KOPT-K1 (cell line): ENCODE measurements around the gene FAM163A.
"Not testable (repeated sequence)": the region's sequence is repeated elsewhere in the genome, so short reads cannot be mapped to it uniquely, and the experiment has no call there.

Experiments used
- H3K27ac ChIP-seq: fragments of 200-600 bp; sonication (generic); 2 replicates; pipeline ENCODE4 v1.5.1; 2016; ENCODE audit warnings: antibody characterized with exemption, mild to moderate bottlenecking, low read depth, low read length; ENCODE audit not compliant: poor library complexity, severe bottlenecking
- H3K36me3 ChIP-seq: fragments of 200-600 bp; sonication (generic); 2 replicates; pipeline ENCODE4 v1.5.1; 2017; ENCODE audit warnings: antibody characterized with exemption, mild to moderate bottlenecking, low read length, moderate library complexity; ENCODE audit not compliant: insufficient read depth
- H3K9me3 ChIP-seq: fragments of 200-600 bp; sonication (generic); 2 replicates; pipeline ENCODE4 v1.5.1; 2017; ENCODE audit warnings: antibody characterized with exemption, low read length, mild to moderate bottlenecking; ENCODE audit not compliant: insufficient read depth, poor library complexity, severe bottlenecking

FAM163A gene

DNA sequence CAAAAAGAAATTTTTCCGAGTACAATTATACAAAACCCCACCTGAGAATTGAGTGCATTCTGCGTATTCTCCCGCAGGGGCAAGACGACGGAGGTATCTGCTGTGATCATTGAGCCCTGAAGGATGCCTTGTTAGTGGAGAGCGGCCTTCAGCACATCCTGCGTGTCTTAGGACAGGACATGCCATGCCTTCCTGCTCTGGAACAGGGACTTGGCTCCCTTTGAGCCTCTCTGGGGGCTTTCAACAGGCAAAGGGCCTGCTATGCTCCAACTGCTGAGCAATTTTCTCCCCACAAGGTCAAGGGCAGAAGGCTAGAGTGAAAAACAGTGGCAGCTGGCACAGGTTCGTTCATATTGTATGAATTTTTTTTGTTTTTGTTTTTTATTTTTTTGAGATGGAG lies 82.1 kb downstream of the FAM163A start:
- Histone ChIP-seq H3K27ac (no peak overlapping the region), H3K9me3 (no peaks in the 10 kb centered on the region), H3K36me3 (no peaks in the 10 kb centered on the region)

GRCh38 chr1:179825798-179826460 lies 82.8 kb downstream of the FAM163A start:
- H3K36me3 ChIP-seq = no peaks in the 10 kb centered on the region
- no peak overlapping the region for H3K27ac ChIP-seq
- H3K9me3 ChIP-seq = no peaks in the 10 kb centered on the region

GRCh38 chr1:179826626-179827280 lies 83.7 kb downstream of the FAM163A start:
- Histone ChIP-seq H3K27ac (no peak overlapping the region), H3K36me3 (no peaks in the 10 kb centered on the region), H3K9me3 (no peaks in the 10 kb centered on the region)

DNA sequence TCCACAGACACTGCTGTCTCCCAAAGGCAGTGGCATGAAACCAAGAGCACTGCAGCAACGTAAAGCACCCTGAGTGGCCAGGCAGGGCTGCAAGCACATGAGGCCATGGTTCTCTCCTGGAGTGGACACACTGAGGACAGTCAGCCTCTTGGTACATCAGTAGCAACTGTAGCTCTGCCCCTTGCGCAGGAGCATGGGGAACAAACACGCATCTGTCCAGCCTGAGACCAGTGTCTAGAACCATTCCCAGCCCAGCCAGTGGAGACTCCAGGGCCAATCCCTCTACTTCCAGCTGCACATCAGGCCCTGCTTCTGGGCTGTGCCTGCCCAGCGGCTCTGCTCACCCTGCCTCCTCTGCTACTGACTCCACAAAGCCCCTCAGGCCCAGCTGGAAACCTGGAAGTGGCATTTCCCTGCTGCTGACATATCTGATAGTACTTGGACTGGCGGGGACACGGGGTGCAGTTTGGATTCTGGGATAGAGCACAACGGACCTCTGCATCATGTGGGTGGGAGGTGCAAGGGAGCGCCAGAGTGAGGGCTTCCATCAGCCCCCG lies 85.5 kb downstream of the FAM163A start:
- Histone ChIP-seq H3K9me3 (no peaks in the 10 kb centered on the region), H3K27ac (no peak overlapping the region), H3K36me3 (no peaks in the 10 kb centered on the region)

- H3K9me3 ChIP-seq = no peaks in the 10 kb centered on the region
- H3K27ac ChIP-seq = peak overlapping the region; percentile 57
- no peaks in the 10 kb centered on the region for H3K36me3 ChIP-seq
Observed at GRCh38 chr1:179831225-179831624, 88.1 kb downstream of the FAM163A start.

- Histone ChIP-seq H3K9me3 (no peaks in the 10 kb centered on the region), H3K27ac (peak overlapping the region; percentile 57), H3K36me3 (no peaks in the 10 kb centered on the region)
Observed at GRCh38 chr1:179831852-179832699, 89.0 kb downstream of the FAM163A start.

DNA sequence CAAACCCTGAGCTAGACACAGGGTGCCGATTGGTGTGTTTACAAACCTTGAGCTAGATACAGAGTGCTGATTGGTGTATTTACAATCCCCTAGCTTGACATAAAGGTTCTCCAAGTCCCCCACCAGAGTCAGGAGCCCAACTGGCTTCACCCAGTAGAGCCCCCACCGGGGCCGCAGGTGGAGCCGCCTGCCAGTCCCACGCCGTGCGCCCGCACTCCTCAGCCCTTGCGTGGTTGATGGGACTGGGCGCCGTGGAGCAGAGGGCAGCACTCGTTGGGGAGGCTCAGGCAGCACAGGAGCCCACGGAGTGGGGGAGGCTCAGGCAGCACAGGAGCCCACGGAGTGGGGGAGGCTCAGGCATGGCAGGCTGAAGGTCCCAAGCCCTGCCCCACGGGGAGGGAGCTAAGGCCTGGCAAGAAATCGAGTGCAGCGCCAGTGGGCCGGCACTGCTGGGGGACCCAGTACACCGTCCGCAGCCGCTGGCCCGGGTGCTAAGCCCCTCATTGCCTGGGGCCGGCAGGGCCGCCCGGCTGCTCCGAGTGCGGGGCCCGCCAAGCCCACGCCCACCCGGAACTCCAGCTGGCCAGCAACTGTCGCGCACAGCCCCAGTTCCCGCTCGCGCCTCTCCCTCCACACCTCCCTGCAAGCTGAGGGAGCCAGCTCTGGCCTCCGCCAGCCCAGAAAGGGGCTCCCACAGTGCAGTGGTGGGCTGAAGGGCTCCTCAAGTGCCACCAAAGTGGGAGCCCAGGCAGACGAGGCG lies 93.8 kb downstream of the FAM163A start:
- peaks cover 15% of the 10 kb centered on the region for H3K36me3 ChIP-seq

GRCh38 chr1:179840107-179840506 lies 97.0 kb downstream of the FAM163A start:
- H3K36me3 ChIP-seq = peaks cover 33% of the 10 kb centered on the region
- no peaks in the 10 kb centered on the region for H3K9me3 ChIP-seq
- no peak overlapping the region for H3K27ac ChIP-seq

More for the DNA sequence above, 93.8 kb downstream of the FAM163A start:
- H3K9me3 ChIP-seq, H3K27ac ChIP-seq: not testable (repeated sequence)

- Histone ChIP-seq H3K9me3 (no peaks in the 10 kb centered on the region), H3K27ac (no peak overlapping the region), H3K36me3 (peaks cover 80% of the 10 kb centered on the region)
Observed at GRCh38 chr1:179848233-179848632, 105.1 kb downstream of the FAM163A start.

DNA sequence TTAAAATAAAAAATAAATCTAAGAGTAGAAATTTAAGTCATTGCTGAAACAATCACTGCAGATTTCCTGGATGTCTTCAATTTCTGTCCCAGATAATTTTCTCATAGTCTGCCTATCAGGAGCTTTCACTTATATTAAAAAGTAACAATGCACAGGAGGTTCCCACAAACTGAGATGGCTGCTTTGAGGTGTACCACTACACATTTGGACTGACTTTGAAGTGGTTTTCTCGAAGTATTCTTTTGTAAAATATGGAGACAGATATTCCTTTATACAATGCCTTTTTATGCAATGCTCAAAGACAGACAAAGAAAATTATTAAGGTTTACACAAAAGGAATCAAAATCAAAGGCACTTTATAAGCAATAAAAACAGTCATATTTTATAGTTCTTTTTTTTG lies 110.0 kb downstream of the FAM163A start:
- no peaks in the 10 kb centered on the region for H3K9me3 ChIP-seq
- H3K27ac ChIP-seq = no peak overlapping the region
- peaks cover 64% of the 10 kb centered on the region for H3K36me3 ChIP-seq

DNA sequence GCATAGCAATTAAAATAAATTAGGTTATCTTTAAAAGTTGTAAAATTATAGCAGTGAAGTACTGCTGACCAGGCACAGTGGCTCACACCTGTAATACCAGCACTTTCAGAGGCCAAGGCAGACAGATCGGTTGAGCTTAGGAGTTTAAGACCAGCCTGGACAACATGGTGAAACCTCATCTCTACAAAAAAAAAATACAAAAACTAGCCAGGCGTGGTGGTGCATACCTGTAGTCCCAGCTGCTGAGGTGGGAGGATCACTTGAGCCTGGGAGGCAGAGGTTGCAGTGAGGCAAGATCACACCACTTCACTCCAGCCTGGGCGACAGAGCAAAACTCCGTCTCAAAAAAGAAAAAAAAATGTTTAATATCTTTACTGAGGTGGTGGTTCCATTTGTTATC lies 112.7 kb downstream of the FAM163A start:
- not testable (repeated sequence) for H3K27ac ChIP-seq, H3K9me3 ChIP-seq
- peaks cover 60% of the 10 kb centered on the region for H3K36me3 ChIP-seq

GRCh38 chr1:179856296-179856695 lies 113.2 kb downstream of the FAM163A start:
- H3K27ac ChIP-seq = no peak overlapping the region
- H3K36me3 ChIP-seq = peaks cover 61% of the 10 kb centered on the region

GRCh38 chr1:179857009-179857408 lies 113.9 kb downstream of the FAM163A start:
- H3K27ac ChIP-seq = no peak overlapping the region
- peaks cover 61% of the 10 kb centered on the region for H3K36me3 ChIP-seq

More at GRCh38 chr1:179856296-179856695, 113.2 kb downstream of the FAM163A start:
- H3K9me3 ChIP-seq = no peaks in the 10 kb centered on the region

GRCh38 chr1:179860652-179861051 lies 117.6 kb downstream of the FAM163A start:
- H3K36me3 ChIP-seq = peaks cover 86% of the 10 kb centered on the region
- H3K27ac ChIP-seq = no peak overlapping the region
- no peaks in the 10 kb centered on the region for H3K9me3 ChIP-seq

More at GRCh38 chr1:179857009-179857408, 113.9 kb downstream of the FAM163A start:
- H3K9me3 ChIP-seq = no peaks in the 10 kb centered on the region
